Measurements from ENCODE around the gene IQSEC1. TPM values are rescaled to one million over a fixed set of nuclear protein-coding genes. Genes with fewer than 3 reads are reported as not detected.

The IQSEC1 gene
- total RNA-seq, 1 experiment from 2014 or later, result 13.0 TPM

GRCh38 chr3:13003608-13004007 is 69.6 kb downstream of the IQSEC1 start:
- CTCF ChIA-PET, result no interaction called here
- no TSS peak for BruUV-seq (replicated peaks)
- POLR2A ChIA-PET (ENCODE audit: low non-redundant PET), result no interaction called here

GRCh38 chr3:13002398-13003124 is 70.7 kb downstream of the IQSEC1 start:
- BruUV-seq (replicated peaks), result no TSS peak
- Histone ChIP-seq H3K9me3 (ENCODE audit: low read depth, low read length, poor library complexity, severe bottlenecking) (no peaks in the 10 kb centered on the region), H3K4me3 (ENCODE audit: low read depth, low read length, poor library complexity, severe bottlenecking) (no peak overlapping the region), H3K4me1 (ENCODE audit: insufficient read depth, low read length, poor library complexity, severe bottlenecking) (no peaks in the 10 kb centered on the region), H3K27me3 (replicated peaks; ENCODE audit: insufficient read depth, low read depth, low read length, poor library complexity) (no peaks in the 10 kb centered on the region), H3K36me3 (ENCODE audit: insufficient read depth, low read length, poor library complexity, severe bottlenecking) (no peaks in the 10 kb centered on the region), H3K27ac (ENCODE audit: low read depth, low read length, poor library complexity, severe bottlenecking) (no peak overlapping the region)
- no peak for TF ChIP-seq EZH2 (IDR thresholded peaks at IDR 0.05; ENCODE audit: borderline replicate concordance, low read depth, low read length, poor library complexity, severe bottlenecking)
- TF ChIP-seq CTCF (conservative IDR thresholded peaks at IDR 0.05; ENCODE audit: low read depth, low read length), result no peak
- CTCF ChIA-PET, result no interaction called here
- no peak for DNase-seq (ENCODE audit: low spot score)
- POLR2A ChIA-PET (ENCODE audit: low non-redundant PET), result no interaction called here
- intact Hi-C loops (cut with micrococcal nuclease; ENCODE audit: unreplicated experiment), result no loop called here

More at GRCh38 chr3:13003608-13004007, 69.6 kb downstream of the IQSEC1 start:
- no peak for TF ChIP-seq EZH2 (IDR thresholded peaks at IDR 0.05; ENCODE audit: borderline replicate concordance, low read depth, low read length, poor library complexity, severe bottlenecking)
- no peak for TF ChIP-seq CTCF (conservative IDR thresholded peaks at IDR 0.05; ENCODE audit: low read depth, low read length)
- DNase-seq (ENCODE audit: low spot score), result no peak
- H3K27me3 ChIP-seq (replicated peaks; ENCODE audit: insufficient read depth, low read depth, low read length, poor library complexity), result no peaks in the 10 kb centered on the region
- H3K9me3 ChIP-seq (ENCODE audit: low read depth, low read length, poor library complexity, severe bottlenecking), result no peaks in the 10 kb centered on the region
- no peaks in the 10 kb centered on the region for H3K4me1 ChIP-seq (ENCODE audit: insufficient read depth, low read length, poor library complexity, severe bottlenecking)
- H3K36me3 ChIP-seq (ENCODE audit: insufficient read depth, low read length, poor library complexity, severe bottlenecking), result no peaks in the 10 kb centered on the region
- intact Hi-C loops (cut with micrococcal nuclease; ENCODE audit: unreplicated experiment), result no loop called here
- H3K27ac ChIP-seq (ENCODE audit: low read depth, low read length, poor library complexity, severe bottlenecking), result no peak overlapping the region
- no peak overlapping the region for H3K4me3 ChIP-seq (ENCODE audit: low read depth, low read length, poor library complexity, severe bottlenecking)

DNA sequence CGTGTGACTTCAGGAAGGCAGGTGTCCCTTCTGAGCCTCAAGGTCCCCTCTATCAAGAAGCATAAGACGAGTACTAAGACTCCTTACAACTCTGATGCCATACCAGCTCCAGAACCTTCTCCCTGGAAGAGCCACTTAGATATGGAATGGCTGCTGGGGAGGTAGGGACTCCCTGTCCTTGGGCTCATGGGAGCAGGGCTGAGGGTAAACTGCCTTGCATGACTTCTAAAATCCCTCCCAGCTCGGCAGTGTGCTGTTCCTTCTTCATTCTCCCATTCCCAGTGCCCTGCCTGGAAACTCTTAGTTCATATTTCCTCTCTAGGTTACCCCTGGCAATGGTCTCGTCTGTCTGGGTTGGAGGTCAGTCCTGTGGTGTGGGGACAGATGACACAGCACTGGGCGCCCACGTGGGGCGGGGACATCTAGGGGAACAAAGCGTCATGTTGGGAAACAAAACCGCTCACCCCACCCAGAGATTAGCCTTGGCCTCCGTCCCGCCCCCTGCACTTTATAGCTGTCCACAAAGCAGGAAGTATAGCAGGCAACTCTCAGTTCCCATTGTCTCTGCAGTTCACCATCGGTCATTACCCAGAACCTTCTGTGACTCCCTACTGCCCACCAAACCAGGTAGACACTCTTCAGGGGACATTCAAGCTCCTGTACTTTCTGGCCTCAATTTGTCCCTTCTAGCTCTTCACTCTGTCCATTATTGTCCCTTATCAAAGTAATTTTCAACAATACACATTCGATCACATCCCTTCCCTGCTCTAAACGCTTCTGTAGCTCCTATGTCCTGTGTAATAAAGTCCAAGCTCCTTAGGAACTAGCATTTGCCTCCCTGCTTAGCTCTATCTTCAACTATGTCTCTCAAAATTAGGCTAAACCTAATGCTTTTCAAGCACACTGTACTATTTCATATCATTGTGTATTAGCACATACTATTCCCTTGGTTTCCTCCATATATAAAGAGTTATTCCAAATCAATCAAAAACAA is 73.8 kb downstream of the IQSEC1 start:
- H3K36me3 ChIP-seq (ENCODE audit: insufficient read depth, low read length, poor library complexity, severe bottlenecking), result no peaks in the 10 kb centered on the region
- no peaks in the 10 kb centered on the region for H3K9me3 ChIP-seq (ENCODE audit: low read depth, low read length, poor library complexity, severe bottlenecking)
- CTCF ChIA-PET, result no interaction called here
- intact Hi-C loops (cut with micrococcal nuclease; ENCODE audit: unreplicated experiment), result no loop called here
- no peaks in the 10 kb centered on the region for H3K4me1 ChIP-seq (ENCODE audit: insufficient read depth, low read length, poor library complexity, severe bottlenecking)
- no peak overlapping the region for H3K27ac ChIP-seq (ENCODE audit: low read depth, low read length, poor library complexity, severe bottlenecking)
- no peak for TF ChIP-seq CTCF (conservative IDR thresholded peaks at IDR 0.05; ENCODE audit: low read depth, low read length)
- TF ChIP-seq EZH2 (IDR thresholded peaks at IDR 0.05; ENCODE audit: borderline replicate concordance, low read depth, low read length, poor library complexity, severe bottlenecking), result no peak
- POLR2A ChIA-PET (ENCODE audit: low non-redundant PET), result no interaction called here
- DNase-seq (ENCODE audit: low spot score), result no peak
- no TSS peak for BruUV-seq (replicated peaks)
- H3K27me3 ChIP-seq (replicated peaks; ENCODE audit: insufficient read depth, low read depth, low read length, poor library complexity), result peaks cover 16% of the 10 kb centered on the region
- no peak overlapping the region for H3K4me3 ChIP-seq (ENCODE audit: low read depth, low read length, poor library complexity, severe bottlenecking)

All from A673 (cell line).